Measurements from ENCODE around the gene RABGAP1L. TPM values are rescaled to one million over a fixed set of nuclear protein-coding genes. Genes with fewer than 3 reads are reported as not detected.

RABGAP1L gene
- total and polyA plus RNA-seq, 2 of the 4 experiments (the other 2 are of a cell fraction) = 7.9 to 26.7 TPM

DNA sequence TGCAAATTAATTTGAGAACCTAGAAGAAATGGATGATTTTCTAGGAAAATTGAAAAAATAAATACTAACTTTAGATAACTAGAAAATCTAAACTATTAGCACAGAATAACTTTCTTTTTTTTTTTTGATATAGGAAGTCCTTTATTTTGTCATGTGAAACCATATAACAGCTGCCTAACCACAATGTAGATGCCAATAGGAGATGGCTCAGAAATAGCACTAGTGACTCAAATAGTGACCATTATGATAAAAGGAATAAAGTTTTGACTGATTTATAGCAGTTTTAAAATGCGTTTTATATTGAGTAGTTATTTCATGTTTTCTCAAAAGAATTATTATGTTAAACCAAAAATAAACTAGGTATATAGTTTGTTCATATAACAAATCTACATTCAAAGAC, 682.4 kb downstream of the RABGAP1L start:
- Histone ChIP-seq H3K4me1 (ENCODE audit: control insufficient read depth, insufficient read depth, low read length) (no peaks in the 10 kb centered on the region), H3K56ac (ENCODE audit: extremely low read depth, insufficient read depth, low read length) (no peak overlapping the region), H2AK9ac (replicated peaks; ENCODE audit: low read depth, low read length, poor library complexity) (no peak overlapping the region), H3K9me3 (ENCODE audit: control insufficient read depth, insufficient read depth, low read length) (no peaks in the 10 kb centered on the region), H2BK5ac (ENCODE audit: low read depth, low read length, poor library complexity, severe bottlenecking) (no peak overlapping the region), H4K20me1 (ENCODE audit: insufficient read depth, low read length) (no peaks in the 10 kb centered on the region), H4K8ac (ENCODE audit: low read depth in 2 of 2, low read length in 2 of 2) (no peak overlapping the region), H3K27me3 (ENCODE audit: control insufficient read depth, insufficient read depth, low read length) (no peaks in the 10 kb centered on the region), H3K9me1 (ENCODE audit: insufficient read depth, low read length) (no peaks in the 10 kb centered on the region), H3K36me3 (ENCODE audit: control insufficient read depth, insufficient read depth, low read length) (no peaks in the 10 kb centered on the region), H3K4me2 (ENCODE audit: low read depth, low read length) (no peak overlapping the region), H2AK5ac (ENCODE audit: low read depth, low read length) (no peak overlapping the region), H4K5ac (ENCODE audit: low read depth, low read length) (no peak overlapping the region), H3K79me1 (ENCODE audit: low read depth in 1 of 2, low read length in 2 of 2) (no peaks in the 10 kb centered on the region), H3K14ac (replicated peaks; ENCODE audit: low read depth, low read length) (no peak overlapping the region), H4K91ac (ENCODE audit: insufficient read depth, low read depth, low read length) (no peak overlapping the region), H2BK20ac (ENCODE audit: low read depth, low read length) (no peak overlapping the region), H2AFZ (replicated peaks; ENCODE audit: low read length, poor library complexity) (no peak overlapping the region), H3K18ac (ENCODE audit: low read depth, low read length) (no peak overlapping the region), H3K4ac (ENCODE audit: low read depth, low read length) (no peak overlapping the region), H3K4me3 (ENCODE audit: insufficient read depth, low read depth, low read length) (no peak overlapping the region), H3K27ac (ENCODE audit: insufficient read depth, low read length) (no peak overlapping the region), H3K9ac (ENCODE audit: low read depth, low read length) (no peak overlapping the region), H2BK120ac (ENCODE audit: low read depth, low read length) (no peak overlapping the region), H2BK15ac (ENCODE audit: low read depth, low read length) (no peak overlapping the region), H3K23ac (ENCODE audit: low read depth, low read length) (no peak overlapping the region)
- dilution Hi-C loops (cut with HindIII; ENCODE audit: low sequenced_read_pairs, unreplicated experiment) = no loop called here
- WGBS, 2 experiments (ENCODE audit: extremely low coverage in 2 of 2, insufficient read length in 1 of 2) = no CpG with 5 or more reads among the region's 1 CpG
- in situ Hi-C loops (cut with MboI; ENCODE audit: low sequenced_read_pairs) = no loop called here
- CTCF ChIA-PET = no interaction called here
- BruUV-seq (replicated peaks) = no TSS peak
- ATAC-seq (ENCODE audit: low read depth) (no peak), DNase-seq (no peak)
- TF ChIP-seq FOS (IDR thresholded peaks at IDR 0.05; ENCODE audit: low read depth, low read length) (no peak), NFE2L2 (IDR thresholded peaks at IDR 0.05; ENCODE audit: low read depth, low read length) (no peak), POLR2A (IDR thresholded peaks at IDR 0.05; ENCODE audit: low read depth, low read length) (no peak), MAZ (IDR thresholded peaks at IDR 0.05; ENCODE audit: borderline replicate concordance, low read depth, low read length) (no peak), MXI1 (IDR thresholded peaks at IDR 0.05; ENCODE audit: borderline replicate concordance, low read depth, low read length) (no peak), BHLHE40 (IDR thresholded peaks at IDR 0.05; ENCODE audit: low read depth, low read length) (no peak), SMC3 (IDR thresholded peaks at IDR 0.05; ENCODE audit: low read depth, low read length) (no peak), RCOR1 (IDR thresholded peaks at IDR 0.05; ENCODE audit: insufficient replicate concordance, low read length) (no peak), RFX5 (IDR thresholded peaks at IDR 0.05; ENCODE audit: low read depth, low read length) (no peak), CHD1 (IDR thresholded peaks at IDR 0.05; ENCODE audit: low read depth, low read length) (no peak), MAFK (IDR thresholded peaks at IDR 0.05; ENCODE audit: low read depth, low read length) (no peak), CEBPB (IDR thresholded peaks at IDR 0.05; ENCODE audit: low read depth, low read length) (no peak), RAD21 (IDR thresholded peaks at IDR 0.05; ENCODE audit: low read length) (no peak)
- TF ChIP-seq, protein P1, sequence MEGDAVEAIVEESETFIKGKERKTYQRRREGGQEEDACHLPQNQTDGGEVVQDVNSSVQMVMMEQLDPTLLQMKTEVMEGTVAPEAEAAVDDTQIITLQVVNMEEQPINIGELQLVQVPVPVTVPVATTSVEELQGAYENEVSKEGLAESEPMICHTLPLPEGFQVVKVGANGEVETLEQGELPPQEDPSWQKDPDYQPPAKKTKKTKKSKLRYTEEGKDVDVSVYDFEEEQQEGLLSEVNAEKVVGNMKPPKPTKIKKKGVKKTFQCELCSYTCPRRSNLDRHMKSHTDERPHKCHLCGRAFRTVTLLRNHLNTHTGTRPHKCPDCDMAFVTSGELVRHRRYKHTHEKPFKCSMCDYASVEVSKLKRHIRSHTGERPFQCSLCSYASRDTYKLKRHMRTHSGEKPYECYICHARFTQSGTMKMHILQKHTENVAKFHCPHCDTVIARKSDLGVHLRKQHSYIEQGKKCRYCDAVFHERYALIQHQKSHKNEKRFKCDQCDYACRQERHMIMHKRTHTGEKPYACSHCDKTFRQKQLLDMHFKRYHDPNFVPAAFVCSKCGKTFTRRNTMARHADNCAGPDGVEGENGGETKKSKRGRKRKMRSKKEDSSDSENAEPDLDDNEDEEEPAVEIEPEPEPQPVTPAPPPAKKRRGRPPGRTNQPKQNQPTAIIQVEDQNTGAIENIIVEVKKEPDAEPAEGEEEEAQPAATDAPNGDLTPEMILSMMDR (conservative IDR thresholded peaks at IDR 0.05; ENCODE audit: low read depth, low read length) = no peak
- TF ChIP-seq, protein P2, sequence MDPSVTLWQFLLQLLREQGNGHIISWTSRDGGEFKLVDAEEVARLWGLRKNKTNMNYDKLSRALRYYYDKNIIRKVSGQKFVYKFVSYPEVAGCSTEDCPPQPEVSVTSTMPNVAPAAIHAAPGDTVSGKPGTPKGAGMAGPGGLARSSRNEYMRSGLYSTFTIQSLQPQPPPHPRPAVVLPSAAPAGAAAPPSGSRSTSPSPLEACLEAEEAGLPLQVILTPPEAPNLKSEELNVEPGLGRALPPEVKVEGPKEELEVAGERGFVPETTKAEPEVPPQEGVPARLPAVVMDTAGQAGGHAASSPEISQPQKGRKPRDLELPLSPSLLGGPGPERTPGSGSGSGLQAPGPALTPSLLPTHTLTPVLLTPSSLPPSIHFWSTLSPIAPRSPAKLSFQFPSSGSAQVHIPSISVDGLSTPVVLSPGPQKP (IDR thresholded peaks at IDR 0.05; ENCODE audit: borderline replicate concordance, low read depth, low read length) = no peak
- TF ChIP-seq, protein P3, sequence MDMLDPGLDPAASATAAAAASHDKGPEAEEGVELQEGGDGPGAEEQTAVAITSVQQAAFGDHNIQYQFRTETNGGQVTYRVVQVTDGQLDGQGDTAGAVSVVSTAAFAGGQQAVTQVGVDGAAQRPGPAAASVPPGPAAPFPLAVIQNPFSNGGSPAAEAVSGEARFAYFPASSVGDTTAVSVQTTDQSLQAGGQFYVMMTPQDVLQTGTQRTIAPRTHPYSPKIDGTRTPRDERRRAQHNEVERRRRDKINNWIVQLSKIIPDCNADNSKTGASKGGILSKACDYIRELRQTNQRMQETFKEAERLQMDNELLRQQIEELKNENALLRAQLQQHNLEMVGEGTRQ (IDR thresholded peaks at IDR 0.05; ENCODE audit: low read depth, low read length) = no peak
- intact Hi-C loops (cut with micrococcal nuclease) = no loop called here
- POLR2A ChIA-PET (ENCODE audit: unreplicated experiment) = no interaction called here
